ENCODE data around the gene LIFR. TPM values are rescaled to one million over a fixed set of nuclear protein-coding genes. Genes with fewer than 3 reads are reported as not detected.

Gene LIFR
- total and polyA plus RNA-seq, 2 donors (not counting 3 experiments of a cell fraction or from before 2014, with no cell fraction given), result 4.1 to 36.4 TPM

DNA sequence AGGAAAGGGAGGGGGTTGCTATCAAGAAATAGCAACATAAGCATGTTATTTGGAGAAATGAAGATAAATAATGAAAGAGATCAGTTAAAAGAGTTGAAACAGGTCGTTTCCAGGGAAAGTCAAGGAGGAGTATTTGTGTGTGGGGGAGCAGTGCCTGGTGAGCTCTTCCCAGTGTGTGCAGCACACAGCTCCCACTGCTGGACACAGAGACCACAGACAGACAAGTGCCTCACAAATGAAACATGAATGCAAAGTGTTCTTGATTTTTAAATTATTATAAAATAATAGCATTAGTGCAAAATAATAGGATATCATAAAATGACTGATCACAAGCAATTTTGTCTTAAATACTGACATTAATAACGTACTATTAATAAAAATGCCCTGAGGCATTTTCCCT is 40.8 kb downstream of the LIFR start:
- no peaks in the 10 kb centered on the region for H3K9me1 ChIP-seq (replicated peaks; ENCODE audit: control insufficient read depth, extremely low read depth, insufficient read depth, low read length)
- BruUV-seq (replicated peaks), result no TSS peak
- ChIA-PET POLR2A (interaction anchor here (1.3 kb wide), 1 partner anchor 74 kb away, joined by 3 read pairs; no protein-coding TSS in a partner anchor), CTCF (interaction anchor here (0.7 to 2.6 kb wide), 17 partner anchors 10 to 721 kb away, joined by 3 to 122 read pairs (median 4); no protein-coding TSS in a partner anchor)
- no peaks in the 10 kb centered on the region for H3K4me1 ChIP-seq (ENCODE audit: control insufficient read depth, extremely low read depth, insufficient read depth, low read length)
- peak; percentile 20 for DNase-seq (ENCODE audit: low read depth, low spot score)
- no peak overlapping the region for H3K4me3 ChIP-seq (replicated peaks in 1 of 3; ENCODE audit: insufficient read depth in 1 of 3, low read depth in 1 of 3, low read length in 3 of 3)
- FAIRE-seq, result no peak
- no peaks in the 10 kb centered on the region for H3K9me3 ChIP-seq (replicated peaks; ENCODE audit: control insufficient read depth, insufficient read depth, low read length)
- H3K27ac ChIP-seq (ENCODE audit: insufficient read depth, low read depth, low read length), result no peak overlapping the region
- no peak overlapping the region for H3K4me2 ChIP-seq (ENCODE audit: insufficient read depth, low read length)
- H3K79me2 ChIP-seq (ENCODE audit: control insufficient read depth, insufficient read depth, low read length), result no peaks in the 10 kb centered on the region
- no peaks in the 10 kb centered on the region for H4K20me1 ChIP-seq (replicated peaks; ENCODE audit: control insufficient read depth, extremely low read depth, insufficient read depth, low read length)
- dilution Hi-C loops (cut with MboI; ENCODE audit: extremely low pct_ligation_motif_present, low sequenced_read_pairs) (no loop called here), intact Hi-C loops (cut with micrococcal nuclease) (loop anchor here (1.0 kb wide), 1 partner anchor 74 kb away; no protein-coding TSS in a partner anchor)
- TF ChIP-seq EZH2 (IDR thresholded peaks at IDR 0.05; ENCODE audit: borderline replicate concordance, low read depth, low read length, severe bottlenecking) (no peak), POLR2AphosphoS5 (IDR thresholded peaks at IDR 0.05; ENCODE audit: insufficient read depth, low read depth, low read length) (no peak), GATA2 (IDR thresholded peaks at IDR 0.05; ENCODE audit: insufficient read depth, insufficient read length, low read depth, low read length) (no peak), MYC (IDR thresholded peaks at IDR 0.05; ENCODE audit: low read depth, low read length) (no peak), FOS (IDR thresholded peaks at IDR 0.05; ENCODE audit: borderline replicate concordance, insufficient read depth, low read length) (no peak), POLR2A (IDR thresholded peaks at IDR 0.05; ENCODE audit: low read depth, low read length) (no peak)
- TF ChIP-seq, protein P1, sequence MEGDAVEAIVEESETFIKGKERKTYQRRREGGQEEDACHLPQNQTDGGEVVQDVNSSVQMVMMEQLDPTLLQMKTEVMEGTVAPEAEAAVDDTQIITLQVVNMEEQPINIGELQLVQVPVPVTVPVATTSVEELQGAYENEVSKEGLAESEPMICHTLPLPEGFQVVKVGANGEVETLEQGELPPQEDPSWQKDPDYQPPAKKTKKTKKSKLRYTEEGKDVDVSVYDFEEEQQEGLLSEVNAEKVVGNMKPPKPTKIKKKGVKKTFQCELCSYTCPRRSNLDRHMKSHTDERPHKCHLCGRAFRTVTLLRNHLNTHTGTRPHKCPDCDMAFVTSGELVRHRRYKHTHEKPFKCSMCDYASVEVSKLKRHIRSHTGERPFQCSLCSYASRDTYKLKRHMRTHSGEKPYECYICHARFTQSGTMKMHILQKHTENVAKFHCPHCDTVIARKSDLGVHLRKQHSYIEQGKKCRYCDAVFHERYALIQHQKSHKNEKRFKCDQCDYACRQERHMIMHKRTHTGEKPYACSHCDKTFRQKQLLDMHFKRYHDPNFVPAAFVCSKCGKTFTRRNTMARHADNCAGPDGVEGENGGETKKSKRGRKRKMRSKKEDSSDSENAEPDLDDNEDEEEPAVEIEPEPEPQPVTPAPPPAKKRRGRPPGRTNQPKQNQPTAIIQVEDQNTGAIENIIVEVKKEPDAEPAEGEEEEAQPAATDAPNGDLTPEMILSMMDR (IDR thresholded peaks at IDR 0.05; ENCODE audit: extremely low read depth in 1 of 2, insufficient read depth in 1 of 2, low read depth in 1 of 2, low read length in 2 of 2), result peak in 1 of 2 donors; percentile 46
- TF ChIP-seq, protein P2, sequence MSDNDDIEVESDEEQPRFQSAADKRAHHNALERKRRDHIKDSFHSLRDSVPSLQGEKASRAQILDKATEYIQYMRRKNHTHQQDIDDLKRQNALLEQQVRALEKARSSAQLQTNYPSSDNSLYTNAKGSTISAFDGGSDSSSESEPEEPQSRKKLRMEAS (IDR thresholded peaks at IDR 0.05; ENCODE audit: insufficient read depth, insufficient read length), result no peak
- no peaks in the 10 kb centered on the region for H3K36me3 ChIP-seq (ENCODE audit: control insufficient read depth in 2 of 2, extremely low read depth in 1 of 2, insufficient read depth in 2 of 2, low read length in 2 of 2)
- no peak overlapping the region for H3K9ac ChIP-seq (replicated peaks; ENCODE audit: extremely low read depth, insufficient read depth, low read length)
- H2AFZ ChIP-seq (ENCODE audit: low read depth, low read length), result no peak overlapping the region
- no peaks in the 10 kb centered on the region for H3K27me3 ChIP-seq (ENCODE audit: control insufficient read depth in 2 of 2, insufficient read depth in 2 of 2, low read length in 2 of 2)
